K562 (cell line): ENCODE results near the gene SSR2. TPM values are rescaled to one million over a fixed set of nuclear protein-coding genes. Genes with fewer than 3 reads are reported as not detected.

Experiments
- ELF2 ChIP-seq: fragments of 250-450 bp; sonication (Bioruptor Pico); IDR thresholded peaks from 2 replicates; pipeline ENCODE4 v1.5.0; 2021; ENCODE audit warnings: mild to moderate bottlenecking
- EP300 ChIP-seq: IDR thresholded peaks from 2 replicates; pipeline ENCODE4 v1.6.1; 2012; ENCODE audit warnings: low read length, improper control_type of control experiment
- ESRRA ChIP-seq: fragments of 450-650 bp; IDR thresholded peaks from 2 replicates; pipeline ENCODE4 v1.6.1; 2014; ENCODE audit warnings: low read depth, mild to moderate bottlenecking, moderate library complexity, borderline replicate concordance
- ETS2 ChIP-seq: IDR thresholded peaks from 2 replicates; pipeline ENCODE4 v1.6.1; 2016; ENCODE audit warnings: borderline replicate concordance, missing genetic modification characterization, mild to moderate bottlenecking, moderate library complexity, missing compliant biosample characterization; ENCODE audit not compliant: poor library complexity, severe bottlenecking
- ETV6 ChIP-seq, 3 experiments: fragments of 150-350 bp in 1 of 3; sonication (generic) in 1 of 3; formaldehyde crosslinking in 1 of 3; IDR thresholded peaks; 2 replicates each; pipeline versions ENCODE4 v1.6.1 to v1.8.0; 2014 to 2022; ENCODE audit warnings: borderline replicate concordance in 2 of 3, low read depth in 2 of 3, antibody characterized with exemption in 1 of 3, low read length in 1 of 3, mild to moderate bottlenecking in 1 of 3, missing genetic modification reagents in 1 of 3
- HDAC3 ChIP-seq: fragments of 450-650 bp; IDR thresholded peaks from 2 replicates; pipeline ENCODE4 v1.6.1; 2018; ENCODE audit warnings: borderline replicate concordance, mild to moderate bottlenecking, moderate library complexity; ENCODE audit not compliant: partially characterized antibody
- NONO ChIP-seq, 2 experiments: fragments of 200-400 bp in 1 of 2; fragments of 450-650 bp in 1 of 2; formaldehyde crosslinking in 1 of 2; IDR thresholded peaks; 2 replicates each; pipeline ENCODE4 v1.6.1; 2017; ENCODE audit warnings: low read depth in 2 of 2, mild to moderate bottlenecking in 2 of 2, moderate library complexity in 2 of 2, low read length in 1 of 2
- RBM34 ChIP-seq: fragments of 200-400 bp; formaldehyde crosslinking; IDR thresholded peaks from 2 replicates; pipeline ENCODE4 v1.6.1; 2018; ENCODE audit warnings: low read length, borderline replicate concordance; ENCODE audit not compliant: insufficient read depth
- SFPQ ChIP-seq: fragments of 200-400 bp; formaldehyde crosslinking; IDR thresholded peaks from 2 replicates; pipeline ENCODE4 v1.6.1; 2017; ENCODE audit warnings: mild to moderate bottlenecking, low read depth, low read length, moderate library complexity
- SMARCE1 ChIP-seq: fragments of 450-650 bp; IDR thresholded peaks from 2 replicates; pipeline ENCODE4 v1.7.1; 2016; ENCODE audit warnings: mild to moderate bottlenecking
- SOX6 ChIP-seq: fragments of 450-650 bp; IDR thresholded peaks from 2 replicates; pipeline ENCODE4 v1.6.1; 2014; ENCODE audit warnings: mild to moderate bottlenecking
- ZBTB7A ChIP-seq: IDR thresholded peaks from 2 replicates; pipeline ENCODE4 v1.6.1; 2011; ENCODE audit warnings: low read depth, mild to moderate bottlenecking, low read length, moderate library complexity, borderline replicate concordance; ENCODE audit not compliant: control insufficient read depth
- ZC3H8 ChIP-seq: fragments of 450-650 bp; IDR thresholded peaks from 2 replicates; pipeline ENCODE4 v1.6.1; 2017
- ZFP91 ChIP-seq: sonication (generic); formaldehyde crosslinking; IDR thresholded peaks from 2 replicates; pipeline ENCODE4 v1.8.0; 2022; ENCODE audit warnings: mild to moderate bottlenecking, missing genetic modification reagents
- ZFX ChIP-seq: sonication (generic); formaldehyde crosslinking; IDR thresholded peaks from 2 replicates; pipeline ENCODE4 v1.8.0; 2022; ENCODE audit warnings: mild to moderate bottlenecking, missing genetic modification reagents, moderate library complexity
- ZNF143 ChIP-seq: sonication (generic); formaldehyde crosslinking; IDR thresholded peaks from 2 replicates; pipeline ENCODE4 v1.9.0; 2022; ENCODE audit warnings: mild to moderate bottlenecking, missing genetic modification reagents
- ZNF263 ChIP-seq: sonication (generic); formaldehyde crosslinking; IDR thresholded peaks from 2 replicates; pipeline ENCODE4 v1.8.0; 2022; ENCODE audit warnings: mild to moderate bottlenecking, missing genetic modification reagents, borderline replicate concordance
- ZNF655 ChIP-seq: fragments of 250-450 bp; sonication (Bioruptor Pico); IDR thresholded peaks from 2 replicates; pipeline ENCODE4 v1.5.0; 2021
- ZNF766 ChIP-seq: fragments of 200-800 bp; sonication (Bioruptor generic); conservative IDR thresholded peaks from 2 replicates; pipeline ENCODE4 v1.6.1; 2016; ENCODE audit warnings: missing genetic modification characterization, missing compliant biosample characterization
- polyA plus RNA-seq, 8 experiments: library from polyadenylated mRNA; depleted of rRNA in 4 of 8; stranded (reverse) in 5 of 8; unstranded in 3 of 8; fragments of >200 nt; fragmentation: Nextera tagmentation in 2 of 8; fragmentation: Illumina TruSeq in 1 of 8; extraction: Ambion mirVana in 2 of 8; extraction: Trizol in 1 of 8; gene quantifications; 2 replicates each; pipeline versions ENCODE4 v1.2.1 to v1.2.3, GENCODE V29; 2011 to 2014; ENCODE audit warnings: inconsistent platforms in 1 of 8, missing spikeins in 1 of 8
- total RNA-seq, 7 experiments: library from RNA; depleted of rRNA in 6 of 7; stranded (reverse); fragments of >200 nt in 6 of 7; fragmentation: Illumina TruSeq in 2 of 7; extraction: Trizol in 2 of 7; gene quantifications; 2 replicates each; pipeline versions ENCODE4 v1.2.1 to v1.2.3, GENCODE V29; 2011 to 2021; ENCODE audit warnings: low replicate concordance in 1 of 7

SSR2 gene
- total and polyA plus RNA-seq, 9 of the 15 experiments (the other 6 are each of a cell fraction or from before 2014, with no cell fraction given): 161 to 411 (median 240) TPM

- no peak for TF ChIP-seq SFPQ
- no peak for TF ChIP-seq NONO (IDR thresholded peaks at IDR 0.05; ENCODE audit: low read depth in 2 of 2, low read length in 1 of 2)
- TF ChIP-seq ESRRA: peak; percentile 23; the same call in 1 of the 2 replicates
- TF ChIP-seq ZNF766 (CRISPR knock-in tag): 0 out of 2 replicates have a peak, but pooled peaks have one; percentile 14
- no peak for TF ChIP-seq ZNF655 (CRISPR knock-in tag)
- peak in 1 of 2 experiments; percentile 19; a peak in 1 of 4 replicates for TF ChIP-seq ETV6 (IDR thresholded peaks at IDR 0.05; ENCODE audit: borderline replicate concordance in 1 of 2, low read depth in 2 of 2, low read length in 1 of 2)
- TF ChIP-seq ETV6 (CRISPR knock-in tag; IDR thresholded peaks at IDR 0.05; ENCODE audit: borderline replicate concordance): no peak
- TF ChIP-seq RBM34: no peak
- TF ChIP-seq SOX6: no peak
- peak; percentile 64; the same call in 1 of the 2 replicates for TF ChIP-seq ZBTB7A
- TF ChIP-seq HDAC3: no peak
- no peak for TF ChIP-seq ZC3H8
- peak; percentile 71; the same call in 1 of the 2 replicates for TF ChIP-seq EP300
- 0 out of 2 replicates have a peak, but pooled peaks have one; percentile 2 for TF ChIP-seq ZNF143 (CRISPR knock-in tag)
- no peak for TF ChIP-seq ZFP91
- TF ChIP-seq ZFX: peak; percentile 49; the same call in 1 of the 2 replicates
- no peak for TF ChIP-seq ZNF263 (CRISPR knock-in tag)
- TF ChIP-seq ETS2 (tag): no peak
- TF ChIP-seq ELF2 (CRISPR knock-in tag): no peak
- TF ChIP-seq SMARCE1: 0 out of 2 replicates have a peak, but pooled peaks have one; percentile 38
Measured at GRCh38 chr1:155976062-155976912, 44.5 kb downstream of the SSR2 start (continued).
